Thyroid gland (tissue), 4 donors: Measurements from ENCODE around the gene SNX19.

ENCODE experiments used
- POLR2A ChIP-seq, 2 donors: fragments of 450-650 bp; IDR thresholded peaks; one replicate each; pipeline ENCODE4 v1.6.1; 2017; ENCODE audit warnings: antibody characterized with exemption in 2 of 2, mild to moderate bottlenecking in 2 of 2, moderate library complexity in 1 of 2
- TF ChIP-seq, protein P1 (sequence below), 6 experiments: fragments of 200-600 bp in 3 of 6; fragments of 450-650 bp in 3 of 6; sonication (generic) in 3 of 6; IDR thresholded peaks; one replicate each; pipeline ENCODE4 v1.5.1; 2016 to 2019; ENCODE audit warnings: antibody characterized with exemption in 6 of 6, mild to moderate bottlenecking in 2 of 6, inconsistent platforms in 1 of 6, moderate library complexity in 1 of 6

DNA sequence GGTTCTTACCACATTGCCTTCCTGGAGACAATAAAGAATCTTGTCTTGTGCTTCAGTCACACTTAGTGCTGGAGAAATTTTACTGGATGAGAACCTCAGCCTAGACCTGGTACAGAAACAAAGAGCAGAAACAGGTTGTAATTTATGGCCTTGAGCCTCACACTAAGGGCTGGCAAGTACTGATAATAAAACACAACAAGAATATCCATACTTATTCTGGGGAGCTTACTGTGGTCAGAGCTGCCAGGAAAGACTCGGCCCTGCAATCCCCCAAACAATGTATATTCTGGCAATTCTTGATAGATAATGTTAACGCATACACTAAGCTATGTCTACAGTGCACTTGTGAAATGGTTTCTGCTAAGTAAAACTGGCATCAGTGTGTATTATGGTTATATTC is 9.7 kb downstream of the SNX19 start:
- no peak for TF ChIP-seq POLR2A (IDR thresholded peaks at IDR 0.05)
- TF ChIP-seq, protein P1, sequence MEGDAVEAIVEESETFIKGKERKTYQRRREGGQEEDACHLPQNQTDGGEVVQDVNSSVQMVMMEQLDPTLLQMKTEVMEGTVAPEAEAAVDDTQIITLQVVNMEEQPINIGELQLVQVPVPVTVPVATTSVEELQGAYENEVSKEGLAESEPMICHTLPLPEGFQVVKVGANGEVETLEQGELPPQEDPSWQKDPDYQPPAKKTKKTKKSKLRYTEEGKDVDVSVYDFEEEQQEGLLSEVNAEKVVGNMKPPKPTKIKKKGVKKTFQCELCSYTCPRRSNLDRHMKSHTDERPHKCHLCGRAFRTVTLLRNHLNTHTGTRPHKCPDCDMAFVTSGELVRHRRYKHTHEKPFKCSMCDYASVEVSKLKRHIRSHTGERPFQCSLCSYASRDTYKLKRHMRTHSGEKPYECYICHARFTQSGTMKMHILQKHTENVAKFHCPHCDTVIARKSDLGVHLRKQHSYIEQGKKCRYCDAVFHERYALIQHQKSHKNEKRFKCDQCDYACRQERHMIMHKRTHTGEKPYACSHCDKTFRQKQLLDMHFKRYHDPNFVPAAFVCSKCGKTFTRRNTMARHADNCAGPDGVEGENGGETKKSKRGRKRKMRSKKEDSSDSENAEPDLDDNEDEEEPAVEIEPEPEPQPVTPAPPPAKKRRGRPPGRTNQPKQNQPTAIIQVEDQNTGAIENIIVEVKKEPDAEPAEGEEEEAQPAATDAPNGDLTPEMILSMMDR (IDR thresholded peaks at IDR 0.05) = no peak
